H1 (cell line): ENCODE data around the gene DBNDD1. TPM values are rescaled to one million over a fixed set of nuclear protein-coding genes. Genes with fewer than 3 reads are reported as not detected.

Experiments
- CTCF ChIA-PET: fragments of 300-600 bp; sonication (Branson Sonifier 250); formaldehyde crosslinking; loops from one replicate; lab custom pipeline; 2021; ENCODE audit not compliant: partially characterized antibody; lab: Charles Lee
- POLR2A ChIA-PET: fragments of 300-600 bp; sonication (Branson Sonifier 250); formaldehyde crosslinking; loops from one replicate; lab custom pipeline; 2021; ENCODE audit warnings: inconsistent platforms; ENCODE audit not compliant: partially characterized antibody; lab: Charles Lee
- DNase-seq, 2 experiments: peaks; one replicate each; pipeline versions ENCODE4 v3.0.0 to v3.0.0-alpha.2; 2010 to 2022; ENCODE audit warnings: low spot score in 2 of 2, low read depth in 1 of 2, mixed read lengths in 1 of 2
- FAIRE-seq: peaks from 2 replicates; lab custom pipeline; 2011; peaks lifted over from hg19 to GRCh38; lab: Jason Lieb, UNC
- H2AFZ ChIP-seq: 2 replicates; pipeline ENCODE4 v1.8.1; 2012; ENCODE audit warnings: low read length, inconsistent platforms
- H2AK5ac ChIP-seq: 2 replicates; pipeline ENCODE4 v1.6.1; 2013; ENCODE audit warnings: low read depth, low read length
- H2BK120ac ChIP-seq: replicated peaks from 2 replicates; pipeline ENCODE3; 2013; ENCODE audit warnings: low read depth, low read length, inconsistent platforms
- H2BK12ac ChIP-seq: 2 replicates; pipeline ENCODE4 v1.6.1; 2013; ENCODE audit warnings: low read depth, low read length
- H2BK15ac ChIP-seq: 2 replicates; pipeline ENCODE4 v1.6.1; 2013; ENCODE audit warnings: low read length
- H2BK20ac ChIP-seq: 2 replicates; pipeline ENCODE4 v1.6.1; 2013; ENCODE audit warnings: low read length
- H2BK5ac ChIP-seq: 2 replicates; pipeline ENCODE4 v1.6.1; 2013; ENCODE audit warnings: low read depth, low read length
- H3K14ac ChIP-seq: 2 replicates; pipeline ENCODE4 v1.6.1; 2013; ENCODE audit warnings: inconsistent platforms; ENCODE audit not compliant: insufficient read length
- H3K18ac ChIP-seq: 2 replicates; pipeline ENCODE4 v1.6.1; 2013; ENCODE audit warnings: low read length; ENCODE audit errors: extremely low read depth
- H3K23ac ChIP-seq: 2 replicates; pipeline ENCODE4 v1.6.1; 2013; ENCODE audit warnings: inconsistent platforms; ENCODE audit not compliant: insufficient read length
- H3K23me2 ChIP-seq: 2 replicates; pipeline ENCODE4 v1.6.1; 2013; ENCODE audit warnings: low read depth, low read length
- H3K27ac ChIP-seq: 2 replicates; pipeline ENCODE4 v1.6.1; 2011; ENCODE audit warnings: low read depth, low read length, inconsistent platforms
- H3K27me3 ChIP-seq, 4 experiments: replicated peaks in 1 of 4; 1 replicate in 1 of 4; 2 replicates in 3 of 4; pipeline versions ENCODE4 v1.6.1 to v1.8.1; 2011 to 2013; ENCODE audit warnings: low read length in 3 of 4, mild to moderate bottlenecking in 3 of 4, inconsistent platforms in 2 of 4, mixed read lengths in 2 of 4, moderate library complexity in 1 of 4; ENCODE audit not compliant: control insufficient read depth in 3 of 4, insufficient read depth in 3 of 4; ENCODE audit errors: extremely low read depth in 1 of 4
- H3K36me3 ChIP-seq, 4 experiments: 2 replicates each; pipeline versions ENCODE4 v1.6.1 to v1.8.1; 2011 to 2013; ENCODE audit warnings: mild to moderate bottlenecking in 4 of 4, low read length in 3 of 4, moderate library complexity in 2 of 4, control low read depth in 1 of 4, inconsistent platforms in 1 of 4; ENCODE audit not compliant: insufficient read depth in 4 of 4, control insufficient read depth in 2 of 4
- H3K4ac ChIP-seq: replicated peaks from 2 replicates; pipeline ENCODE3; 2013; ENCODE audit warnings: low read length, low read depth, mixed read lengths, inconsistent platforms; ENCODE audit not compliant: insufficient read length
- H3K4me1 ChIP-seq, 4 experiments: replicated peaks in 1 of 4; 1 replicate in 1 of 4; 2 replicates in 3 of 4; pipeline versions ENCODE4 v1.6.1 to v1.8.1; 2011 to 2013; ENCODE audit warnings: low read length in 3 of 4, inconsistent platforms in 2 of 4, mixed read lengths in 1 of 4; ENCODE audit not compliant: insufficient read depth in 4 of 4, control insufficient read depth in 3 of 4
- H3K4me2 ChIP-seq, 2 experiments: 2 replicates each; pipeline versions ENCODE4 v1.6.1 to v1.8.1; 2011 to 2013; ENCODE audit warnings: low read depth in 2 of 2, low read length in 2 of 2, control low read depth in 1 of 2, inconsistent platforms in 1 of 2, mild to moderate bottlenecking in 1 of 2; ENCODE audit not compliant: insufficient read depth in 1 of 2
- H3K4me3 ChIP-seq, 4 experiments: fragments of 200-600, 300-600 bp in 1 of 4; sonication (generic), shearing (Covaris generic), sonication (Bioruptor Twin) in 1 of 4; 2 replicates each; pipeline versions ENCODE4 v1.5.1 to v1.8.1; 2011 to 2016; ENCODE audit warnings: low read length in 4 of 4, low read depth in 3 of 4, control low read depth in 2 of 4, inconsistent platforms in 2 of 4, mild to moderate bottlenecking in 2 of 4, mixed read lengths in 1 of 4, moderate library complexity in 1 of 4; ENCODE audit not compliant: insufficient read depth in 2 of 4; ENCODE audit errors: extremely low read depth in 1 of 4
- H3K56ac ChIP-seq: replicated peaks from 2 replicates; pipeline ENCODE3; 2013; ENCODE audit warnings: low read depth, mild to moderate bottlenecking, mixed read lengths, low read length, inconsistent platforms; ENCODE audit not compliant: insufficient read length
- H3K79me1 ChIP-seq: 2 replicates; pipeline ENCODE4 v1.6.1; 2013; ENCODE audit warnings: low read depth, low read length, control low read depth
- H3K79me2 ChIP-seq, 2 experiments: 2 replicates each; pipeline versions ENCODE4 v1.6.1 to v1.8.1; 2012 to 2013; ENCODE audit warnings: low read length in 2 of 2, mild to moderate bottlenecking in 2 of 2, inconsistent platforms in 1 of 2; ENCODE audit not compliant: insufficient read depth in 2 of 2, control insufficient read depth in 1 of 2
- H3K9ac ChIP-seq, 4 experiments: replicated peaks in 1 of 4; 1 replicate in 1 of 4; 2 replicates in 3 of 4; pipeline versions ENCODE4 v1.6.1 to v1.8.1; 2011 to 2013; ENCODE audit warnings: low read depth in 3 of 4, low read length in 3 of 4, control low read depth in 2 of 4, mild to moderate bottlenecking in 2 of 4, moderate library complexity in 2 of 4, inconsistent platforms in 1 of 4; ENCODE audit errors: extremely low read depth in 1 of 4
- H3K9me3 ChIP-seq, 2 experiments: 2 replicates each; pipeline versions ENCODE4 v1.6.1 to v1.8.1; 2012 to 2013; ENCODE audit warnings: mild to moderate bottlenecking in 2 of 2, moderate library complexity in 2 of 2, control low read depth in 1 of 2, inconsistent platforms in 1 of 2, low read depth in 1 of 2, low read length in 1 of 2, mixed read lengths in 1 of 2; ENCODE audit not compliant: insufficient read depth in 2 of 2
- H4K20me1 ChIP-seq, 2 experiments: replicated peaks in 1 of 2; 2 replicates each; pipeline versions ENCODE3 to v1.8.1; 2011 to 2013; ENCODE audit warnings: inconsistent platforms in 2 of 2, low read length in 2 of 2, mild to moderate bottlenecking in 1 of 2; ENCODE audit not compliant: insufficient read depth in 2 of 2, control insufficient read depth in 1 of 2
- H4K5ac ChIP-seq: 2 replicates; pipeline ENCODE4 v1.6.1; 2013; ENCODE audit warnings: low read length, low read depth, mixed read lengths, inconsistent platforms; ENCODE audit not compliant: insufficient read length
- H4K8ac ChIP-seq: 2 replicates; pipeline ENCODE4 v1.8.0; 2013; ENCODE audit warnings: mild to moderate bottlenecking, moderate library complexity, low read length, inconsistent platforms; ENCODE audit not compliant: insufficient read depth; ENCODE audit errors: extremely low read depth
- H4K91ac ChIP-seq: replicated peaks from 2 replicates; pipeline ENCODE3; 2013; ENCODE audit warnings: low read length, mixed read lengths, inconsistent platforms; ENCODE audit not compliant: insufficient read length
- CTCF ChIP-seq, 3 experiments: IDR thresholded peaks; 1 replicate in 2 of 3; 2 replicates in 1 of 3; pipeline versions ENCODE4 v1.5.1 to v1.6.1; 2011; ENCODE audit warnings: low read length in 3 of 3, mild to moderate bottlenecking in 3 of 3, inconsistent platforms in 2 of 3, low read depth in 1 of 3, moderate library complexity in 1 of 3; ENCODE audit not compliant: insufficient read depth in 1 of 3; ENCODE audit errors: control extremely low read depth in 1 of 3
- EGR1 ChIP-seq: IDR thresholded peaks from 2 replicates; pipeline ENCODE4 v1.6.1; 2011; ENCODE audit warnings: low read depth, low read length, borderline replicate concordance
- EP300 ChIP-seq, 2 experiments: IDR thresholded peaks; 1 replicate in 1 of 2; 2 replicates in 1 of 2; pipeline ENCODE4 v1.6.1; 2011 to 2012; ENCODE audit warnings: low read depth in 2 of 2, low read length in 2 of 2, mild to moderate bottlenecking in 2 of 2, borderline replicate concordance in 1 of 2, inconsistent platforms in 1 of 2, moderate library complexity in 1 of 2
- NRF1 ChIP-seq: IDR thresholded peaks from 2 replicates; pipeline ENCODE4 v1.6.1; 2011; ENCODE audit warnings: mild to moderate bottlenecking, low read depth, low read length, improper control_type of control experiment
- POLR2A ChIP-seq, 2 experiments: IDR thresholded peaks; 1 replicate in 1 of 2; 2 replicates in 1 of 2; pipeline ENCODE4 v1.6.1; 2011; ENCODE audit warnings: low read depth in 2 of 2, low read length in 2 of 2, mild to moderate bottlenecking in 2 of 2; ENCODE audit errors: control extremely low read depth in 1 of 2
- RXRA ChIP-seq: IDR thresholded peaks from 2 replicates; pipeline ENCODE4 v1.6.1; 2011; ENCODE audit warnings: low read depth, mild to moderate bottlenecking, low read length, moderate library complexity; ENCODE audit not compliant: insufficient read depth
- SP1 ChIP-seq: IDR thresholded peaks from 2 replicates; pipeline ENCODE4 v1.6.1; 2011; ENCODE audit warnings: low read depth, low read length
- WGBS, 2 experiments: shearing (Covaris generic) in 1 of 2; methylation state at CpG; one replicate each; pipeline versions ENCODE4 v1.1.6 to v1.1.7; 2013 to 2015; ENCODE audit warnings: low lambda C conversion rate in 2 of 2, mixed read lengths in 2 of 2, inconsistent platforms in 1 of 2, low coverage in 1 of 2, missing lambda C conversion rate in 1 of 2; ENCODE audit not compliant: insufficient replicate concordance in 2 of 2, insufficient coverage in 1 of 2, insufficient read length in 1 of 2; ENCODE audit errors: extremely low coverage in 1 of 2, missing lambda C conversion rate in 1 of 2; 5-methylcytosine and 5-hydroxymethylcytosine counted together
- polyA plus RNA-seq, 7 experiments: library from polyadenylated mRNA; depleted of rRNA in 3 of 7; stranded (reverse) in 5 of 7; unstranded in 2 of 7; fragments of >200 nt in 5 of 7; fragments of 200-250 nt in 2 of 7; gene quantifications; 1 replicate in 5 of 7; 2 replicates in 1 of 7; 4 replicates in 1 of 7; pipeline versions ENCODE4 v1.2.1 to v1.2.3, GENCODE V29; 2011 to 2013; ENCODE audit warnings: missing spikeins in 2 of 7, mixed read lengths in 2 of 7
- total RNA-seq: library from RNA; stranded (reverse); fragmentation: NEBNext Ultra II Directional; extraction: Animal tissue kit (Norgen Biotek cat#: 25700); gene quantifications from 2 replicates; pipeline ENCODE4 v1.2.1, GENCODE V29; 2021

Gene DBNDD1
- total and polyA plus RNA-seq, 2 of the 8 experiments (the other 6 are each of a cell fraction or from before 2014, with no cell fraction given) = 69.9 to 92.6 TPM

- TF ChIP-seq EGR1 (no peak), RXRA (no peak), NRF1 (no peak), EP300 (IDR thresholded peaks at IDR 0.05; ENCODE audit: borderline replicate concordance in 1 of 2, low read depth in 2 of 2, low read length in 2 of 2) (no peak), POLR2A (IDR thresholded peaks at IDR 0.05; ENCODE audit: control extremely low read depth in 1 of 2, low read depth in 2 of 2, low read length in 2 of 2) (peak in 1 of 2 experiments; percentile 39; a peak in 1 of 3 replicates), CTCF (IDR thresholded peaks at IDR 0.05; ENCODE audit: control extremely low read depth in 1 of 3, insufficient read depth in 1 of 3, low read depth in 1 of 3, low read length in 3 of 3) (no peak), SP1 (no peak)
- H3K79me1 ChIP-seq = peaks cover 8% of the 10 kb centered on the region
- ChIA-PET CTCF (interaction anchor here (0.6 to 2.2 kb wide), 10 partner anchors 13 to 183 kb away, joined by 3 to 6 read pairs (median 4); partner anchors contain the start of genes MC1R and TUBB3), POLR2A (interaction anchor here (0.7 to 12.1 kb wide), 11 partner anchors 10 to 101 kb away, joined by 3 to 81 read pairs (median 7); partner anchors contain the start of gene TUBB3)
- no peak overlapping the region for H3K23ac ChIP-seq
- H3K4ac ChIP-seq = peak overlapping the region; percentile 17
- no peak overlapping the region for H4K8ac ChIP-seq
- peak overlapping the region in 1 of 4 experiments; percentile 85; a peak in 4 of 8 replicates for H3K4me3 ChIP-seq
- H3K27me3 ChIP-seq = no peaks in the 10 kb centered on the region; a peak in 2 of 7 replicates
- peaks cover 9% of the 10 kb centered on the region; the same call in 1 of the 2 replicates for H3K23me2 ChIP-seq
- peaks cover 0 to 12% of the 10 kb centered on the region in 2 experiments; a peak in 2 of 4 replicates for H3K79me2 ChIP-seq
- peak overlapping the region; percentile 40; the same call in 1 of the 2 replicates for H3K27ac ChIP-seq
- H2BK15ac ChIP-seq = peak overlapping the region; percentile 89; the same call in 1 of the 2 replicates
- no peak overlapping the region; a peak in 1 of 7 replicates for H3K9ac ChIP-seq
- H4K91ac ChIP-seq = peak overlapping the region; percentile 36
- H2BK120ac ChIP-seq = no peak overlapping the region
- peak overlapping the region; percentile 86 for H2BK12ac ChIP-seq
- no peak overlapping the region for H4K5ac ChIP-seq
- H2AFZ ChIP-seq = no peak overlapping the region
- 0 out of 2 replicates have a peak overlapping the region, but pooled peaks have one; percentile 75 for H2BK20ac ChIP-seq
- H2BK5ac ChIP-seq = peak overlapping the region; percentile 20
- peak overlapping the region; percentile 41; the same call in 1 of the 2 replicates for H2AK5ac ChIP-seq
- peak overlapping the region; percentile 75 to 94 for H3K4me2 ChIP-seq
- DNase-seq (no peak), FAIRE-seq (no peak)
- H3K14ac ChIP-seq = no peak overlapping the region
- H4K20me1 ChIP-seq = peaks cover 8 to 13% of the 10 kb centered on the region in 2 experiments
- H3K36me3 ChIP-seq = no peaks in the 10 kb centered on the region; a peak in 1 of 8 replicates
- no peak overlapping the region for H3K56ac ChIP-seq
- WGBS, 2 experiments = 65% methylated on average over 2 of the region's 2 CpGs; no CpG with 5 or more reads in 1 of the 2 experiments
- H3K9me3 ChIP-seq = no peaks in the 10 kb centered on the region
- peak overlapping the region; percentile 38; the same call in 1 of the 2 replicates for H3K18ac ChIP-seq
- H3K4me1 ChIP-seq = peaks cover 8 to 12% (median 8%) of the 10 kb centered on the region in 4 experiments; a peak in 6 of 7 replicates
These were observed 1.7 kb upstream of the DBNDD1 start for GRCh38 chr16:90020838-90021382.
